Suprapubic skin (tissue), 4 donors: ENCODE data around the gene TMPRSS11F. TPM values are rescaled to one million over a fixed set of nuclear protein-coding genes. Genes with fewer than 3 reads are reported as not detected.

Experiments used
- DNase-seq, 2 donors: peaks; one replicate each; pipeline ENCODE4 v3.0.0-alpha.2; 2019; ENCODE audit warnings: low spot score in 2 of 2
- H3K27ac ChIP-seq: fragments of 200-600 bp; sonication (generic); one replicate; pipeline ENCODE4 v1.5.1; 2019
- H3K27me3 ChIP-seq: fragments of 200-600 bp; sonication (generic); one replicate; pipeline ENCODE4 v1.5.1; 2019
- H3K36me3 ChIP-seq: fragments of 200-600 bp; sonication (generic); one replicate; pipeline ENCODE4 v1.5.1; 2019
- H3K4me1 ChIP-seq: fragments of 200-600 bp; sonication (generic); one replicate; pipeline ENCODE4 v1.5.1; 2019
- H3K4me3 ChIP-seq: fragments of 200-600 bp; sonication (generic); one replicate; pipeline ENCODE4 v1.5.1; 2019; ENCODE audit warnings: mild to moderate bottlenecking
- H3K9me3 ChIP-seq: fragments of 200-600 bp; sonication (generic); one replicate; pipeline ENCODE4 v1.5.1; 2019
- EP300 ChIP-seq: sonication (generic); formaldehyde crosslinking; IDR thresholded peaks from one replicate; pipeline ENCODE4 v1.6.1; 2017; ENCODE audit warnings: antibody characterized with exemption
- POLR2A ChIP-seq, 2 donors: fragments of 450-650 bp; IDR thresholded peaks; one replicate each; pipeline ENCODE4 v1.6.1; 2017; ENCODE audit warnings: antibody characterized with exemption in 2 of 2, mild to moderate bottlenecking in 2 of 2, moderate library complexity in 2 of 2
- POLR2AphosphoS5 ChIP-seq, 3 donors: sonication (generic); formaldehyde crosslinking; IDR thresholded peaks; one replicate each; pipeline ENCODE4 v1.6.1; 2017; ENCODE audit warnings: antibody characterized with exemption in 3 of 3
- WGBS: methylation state at CpG from one replicate; pipeline ENCODE4 v1.1.5; 2018; 5-methylcytosine and 5-hydroxymethylcytosine counted together
- total RNA-seq, 4 donors: library from RNA; depleted of rRNA; stranded (reverse); fragments of >200 nt; gene quantifications; one replicate each; pipeline ENCODE4 v1.1.0, GENCODE V29; 2016
- TF ChIP-seq, protein P1 (sequence below), 2 donors: fragments of 200-600 bp in 1 of 2; fragments of 450-650 bp in 1 of 2; sonication (generic) in 1 of 2; IDR thresholded peaks; one replicate each; pipeline ENCODE4 v1.5.1; 2016 to 2019; ENCODE audit warnings: antibody characterized with exemption in 2 of 2, mild to moderate bottlenecking in 1 of 2, moderate library complexity in 1 of 2

The TMPRSS11F gene
- total RNA-seq, 4 donors from 2014 or later = 8.1 to 20.1 (median 13.0) TPM

DNA sequence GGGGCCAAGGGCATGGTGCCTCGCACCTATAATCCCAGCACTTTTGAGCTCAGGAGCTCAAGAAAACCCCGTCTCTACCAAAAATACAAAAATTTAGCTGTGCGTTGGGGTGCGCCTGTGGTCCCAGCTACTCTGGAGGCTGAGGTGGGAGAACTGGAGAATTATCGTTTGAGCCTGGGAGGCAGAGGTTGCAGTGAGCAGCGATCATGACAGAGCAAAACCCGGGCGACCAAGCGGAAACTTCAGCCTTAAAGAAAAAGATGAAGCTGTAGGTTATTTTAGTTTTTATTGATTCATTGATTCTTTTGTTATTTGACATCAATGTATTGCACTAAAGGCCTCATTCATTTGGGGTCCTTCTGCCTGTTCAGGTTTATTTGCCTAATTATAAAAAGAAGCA, 5.4 kb downstream of the TMPRSS11F start:
- 93% methylated on average over 9 of the region's 9 CpGs for WGBS
- H3K27me3 ChIP-seq = no peaks in the 10 kb centered on the region
- peaks cover 1% of the 10 kb centered on the region for H3K4me1 ChIP-seq
- DNase-seq = no peak
- TF ChIP-seq POLR2A (IDR thresholded peaks at IDR 0.05) (no peak), POLR2AphosphoS5 (IDR thresholded peaks at IDR 0.05) (no peak), EP300 (no peak)
- TF ChIP-seq, protein P1, sequence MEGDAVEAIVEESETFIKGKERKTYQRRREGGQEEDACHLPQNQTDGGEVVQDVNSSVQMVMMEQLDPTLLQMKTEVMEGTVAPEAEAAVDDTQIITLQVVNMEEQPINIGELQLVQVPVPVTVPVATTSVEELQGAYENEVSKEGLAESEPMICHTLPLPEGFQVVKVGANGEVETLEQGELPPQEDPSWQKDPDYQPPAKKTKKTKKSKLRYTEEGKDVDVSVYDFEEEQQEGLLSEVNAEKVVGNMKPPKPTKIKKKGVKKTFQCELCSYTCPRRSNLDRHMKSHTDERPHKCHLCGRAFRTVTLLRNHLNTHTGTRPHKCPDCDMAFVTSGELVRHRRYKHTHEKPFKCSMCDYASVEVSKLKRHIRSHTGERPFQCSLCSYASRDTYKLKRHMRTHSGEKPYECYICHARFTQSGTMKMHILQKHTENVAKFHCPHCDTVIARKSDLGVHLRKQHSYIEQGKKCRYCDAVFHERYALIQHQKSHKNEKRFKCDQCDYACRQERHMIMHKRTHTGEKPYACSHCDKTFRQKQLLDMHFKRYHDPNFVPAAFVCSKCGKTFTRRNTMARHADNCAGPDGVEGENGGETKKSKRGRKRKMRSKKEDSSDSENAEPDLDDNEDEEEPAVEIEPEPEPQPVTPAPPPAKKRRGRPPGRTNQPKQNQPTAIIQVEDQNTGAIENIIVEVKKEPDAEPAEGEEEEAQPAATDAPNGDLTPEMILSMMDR (IDR thresholded peaks at IDR 0.05) = no peak
- H3K36me3 ChIP-seq = no peaks in the 10 kb centered on the region
- H3K27ac ChIP-seq = no peak overlapping the region
- no peak overlapping the region for H3K4me3 ChIP-seq
- no peaks in the 10 kb centered on the region for H3K9me3 ChIP-seq

DNA sequence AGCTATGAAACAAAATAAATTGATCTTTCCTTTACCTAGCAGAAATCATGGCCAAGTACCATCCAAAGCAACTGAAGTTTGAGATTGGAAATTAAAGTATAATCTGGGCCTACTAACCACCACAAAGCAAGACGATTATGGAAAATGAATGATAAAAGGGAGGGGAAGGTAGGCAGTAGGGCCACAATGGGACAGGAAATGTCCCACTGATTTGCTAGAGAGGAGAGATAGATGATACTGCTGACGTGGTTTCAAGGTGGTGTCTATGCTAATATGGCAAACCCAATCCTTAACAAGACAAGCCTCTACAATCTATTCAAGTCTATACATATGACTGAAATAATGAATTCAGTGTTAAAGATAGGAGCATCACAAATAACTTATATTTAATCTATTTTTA, 6.1 kb downstream of the TMPRSS11F start:
- Histone ChIP-seq H3K27me3 (no peaks in the 10 kb centered on the region), H3K4me1 (no peaks in the 10 kb centered on the region), H3K36me3 (no peaks in the 10 kb centered on the region), H3K9me3 (no peaks in the 10 kb centered on the region), H3K27ac (no peak overlapping the region), H3K4me3 (no peak overlapping the region)
- 63% methylated on average over 2 of the region's 2 CpGs for WGBS
- DNase-seq = no peak
- TF ChIP-seq EP300 (no peak), POLR2AphosphoS5 (IDR thresholded peaks at IDR 0.05) (no peak), POLR2A (IDR thresholded peaks at IDR 0.05) (no peak)
- TF ChIP-seq, protein P1 (IDR thresholded peaks at IDR 0.05) = no peak

DNA sequence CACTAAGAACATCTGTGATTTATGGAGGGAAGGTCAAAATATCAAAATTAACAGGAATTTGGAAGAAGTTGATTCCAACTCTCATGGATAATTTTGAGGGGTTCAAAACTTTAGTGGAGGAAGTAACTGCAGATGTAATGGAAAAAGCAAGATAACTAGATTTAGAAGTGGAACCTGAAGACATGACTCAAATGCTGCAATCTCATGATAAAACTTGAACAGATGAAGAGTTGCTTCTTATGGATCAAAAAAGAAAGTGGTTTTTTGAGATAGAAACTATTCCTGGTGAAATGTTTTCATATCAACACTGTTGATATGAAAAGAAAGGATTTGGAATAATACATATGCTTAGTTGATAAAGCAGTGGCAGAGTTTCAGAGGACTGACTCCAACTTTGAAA, 9.7 kb downstream of the TMPRSS11F start:
- Histone ChIP-seq H3K27me3 (no peaks in the 10 kb centered on the region), H3K4me3 (no peak overlapping the region), H3K4me1 (no peaks in the 10 kb centered on the region), H3K27ac (no peak overlapping the region), H3K9me3 (no peaks in the 10 kb centered on the region), H3K36me3 (no peaks in the 10 kb centered on the region)
- no peak for DNase-seq
- TF ChIP-seq POLR2A (IDR thresholded peaks at IDR 0.05) (no peak), EP300 (no peak), POLR2AphosphoS5 (IDR thresholded peaks at IDR 0.05) (no peak)
- TF ChIP-seq, protein P1 (IDR thresholded peaks at IDR 0.05) = no peak

DNA sequence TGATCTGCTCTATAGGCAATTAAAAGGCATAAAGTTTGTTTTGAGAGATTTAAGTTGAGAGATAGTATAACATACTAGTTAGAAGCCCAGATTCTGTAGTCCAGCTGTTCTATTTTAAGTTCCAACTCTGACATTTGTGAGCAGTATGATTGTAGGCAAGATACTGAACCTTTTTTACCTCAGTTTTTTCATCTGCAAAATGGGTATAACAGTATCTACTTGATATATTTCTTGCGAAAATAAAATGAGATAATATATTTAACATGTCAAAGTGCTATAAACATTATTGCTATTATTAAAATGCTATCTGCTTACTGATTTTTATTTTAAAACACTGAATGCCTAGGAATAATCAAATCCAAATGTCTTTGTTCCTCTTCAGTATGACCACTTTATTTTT, 19.2 kb downstream of the TMPRSS11F start:
- H3K27ac ChIP-seq = no peak overlapping the region
- peaks cover 7% of the 10 kb centered on the region for H3K27me3 ChIP-seq
- no peaks in the 10 kb centered on the region for H3K4me1 ChIP-seq
- no peaks in the 10 kb centered on the region for H3K36me3 ChIP-seq
- H3K9me3 ChIP-seq = no peaks in the 10 kb centered on the region
- TF ChIP-seq EP300 = no peak
- TF ChIP-seq POLR2A (IDR thresholded peaks at IDR 0.05) = no peak
- TF ChIP-seq, protein P1 (IDR thresholded peaks at IDR 0.05) = no peak
- no peak for TF ChIP-seq POLR2AphosphoS5 (IDR thresholded peaks at IDR 0.05)
- 96% methylated on average over 1 of the region's 1 CpG for WGBS
- no peak for DNase-seq
- H3K4me3 ChIP-seq = no peak overlapping the region

DNA sequence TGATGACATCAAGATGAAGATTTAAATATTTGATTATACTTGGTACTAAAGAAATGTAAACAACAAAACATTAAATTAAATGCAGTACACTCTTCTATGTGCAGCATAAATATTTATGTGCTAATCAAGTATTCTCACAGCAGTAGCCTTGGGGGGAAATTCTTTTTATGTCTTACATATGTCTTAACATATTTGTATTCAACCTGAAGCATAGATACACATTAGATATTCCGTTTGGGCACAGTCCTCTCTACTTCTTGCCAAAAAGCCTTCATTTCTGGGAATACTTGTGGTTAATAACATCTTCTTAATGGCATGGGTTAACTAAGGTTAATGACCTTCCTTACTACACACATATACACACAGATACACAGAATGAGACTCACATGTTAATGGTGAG, 19.8 kb downstream of the TMPRSS11F start:
- no peak for DNase-seq
- Histone ChIP-seq H3K9me3 (no peaks in the 10 kb centered on the region), H3K27ac (no peak overlapping the region), H3K4me1 (no peaks in the 10 kb centered on the region), H3K4me3 (no peak overlapping the region), H3K27me3 (peaks cover 7% of the 10 kb centered on the region), H3K36me3 (no peaks in the 10 kb centered on the region)
- TF ChIP-seq POLR2A (IDR thresholded peaks at IDR 0.05) (no peak), POLR2AphosphoS5 (IDR thresholded peaks at IDR 0.05) (no peak), EP300 (no peak)
- TF ChIP-seq, protein P1 (IDR thresholded peaks at IDR 0.05) = no peak
- WGBS = 43% methylated on average over 1 of the region's 1 CpG
